ENCODE results near the gene SNTG2. TPM values are rescaled to one million over a fixed set of nuclear protein-coding genes. Genes with fewer than 3 reads are reported as not detected.

SNTG2 gene
- total and polyA plus RNA-seq, 2 of the 13 experiments (the other 11 are each of a cell fraction or from before 2014, with no cell fraction given): not detected

DNA sequence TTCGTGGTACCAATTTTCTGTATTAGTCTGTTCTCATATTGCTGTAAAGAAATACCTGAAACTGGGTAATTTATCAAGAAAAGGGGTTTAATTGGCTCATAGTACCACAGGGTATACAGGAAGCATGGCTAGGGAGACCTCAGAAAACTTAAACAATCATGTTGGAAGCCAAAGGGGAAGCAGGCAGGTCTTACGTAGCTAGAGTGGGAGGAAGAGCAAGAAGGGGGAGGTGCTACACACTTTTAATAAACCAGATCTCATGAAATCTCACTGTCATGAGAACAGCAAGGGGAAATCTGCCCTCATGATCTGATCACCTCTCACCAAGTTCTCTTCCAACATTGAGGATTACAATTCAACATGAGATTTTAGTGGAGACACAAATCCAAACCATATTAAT, 235.8 kb downstream of the SNTG2 start:
- Histone ChIP-seq H3K79me2 (ENCODE audit: insufficient read depth, low read length) (no peaks in the 10 kb centered on the region), H3K27ac (ENCODE audit: extremely low read length, insufficient read depth, low read length) (no peak overlapping the region), H3K4me3 (replicated peaks in 1 of 3; ENCODE audit: insufficient read depth in 1 of 3, low read depth in 2 of 3, low read length in 3 of 3) (no peak overlapping the region), H2AFZ (ENCODE audit: low read length) (no peak overlapping the region), H4K20me1 (ENCODE audit: insufficient read depth, low read length) (no peaks in the 10 kb centered on the region), H3K36me3 (replicated peaks in 1 of 2; ENCODE audit: control insufficient read depth in 1 of 2, insufficient read depth in 2 of 2, low read length in 2 of 2) (no peaks in the 10 kb centered on the region), H3K27me3 (ENCODE audit: control insufficient read depth in 1 of 2, insufficient read depth in 2 of 2, low read length in 2 of 2) (no peaks in the 10 kb centered on the region), H3K4me1 (ENCODE audit: insufficient read depth, low read length) (no peaks in the 10 kb centered on the region), H3K9me3 (ENCODE audit: low read length) (peaks cover 36% of the 10 kb centered on the region), H3K9ac (ENCODE audit: insufficient read depth, low read depth, low read length) (no peak overlapping the region), H3K4me2 (ENCODE audit: low read depth, low read length) (no peak overlapping the region)
- FAIRE-seq (no peak), DNase-seq (ENCODE audit: low spot score) (no peak), ATAC-seq (no peak)
- intact Hi-C loops (cut with micrococcal nuclease; ENCODE audit: unreplicated experiment): no loop called here
- 12% methylated on average over 2 of the region's 2 CpGs for WGBS (ENCODE audit: low lambda C conversion rate)
- ChIA-PET CTCF (ENCODE audit: low intra/inter-chr PET ratio, low total read pairs) (no interaction called here), POLR2A (no interaction called here)
- TF ChIP-seq ZNF781 (CRISPR knock-in tag; IDR thresholded peaks at IDR 0.05; ENCODE audit: borderline replicate concordance, not compliant biosample characterization): no peak
- TF ChIP-seq NFKB2 (CRISPR knock-in tag; IDR thresholded peaks at IDR 0.05; ENCODE audit: borderline replicate concordance): no peak
- no peak for TF ChIP-seq SETDB1 (CRISPR knock-in tag; IDR thresholded peaks at IDR 0.05; ENCODE audit: borderline replicate concordance)
- no peak for TF ChIP-seq HOXA5 (CRISPR knock-in tag; IDR thresholded peaks at IDR 0.05)
- in situ Hi-C loops (cut with HindIII; ENCODE audit: extremely low pct_ligation_motif_present, low pct_unique_long_range_greater_than_20kb): no loop called here
- BruUV-seq (replicated peaks): no TSS peak

DNA sequence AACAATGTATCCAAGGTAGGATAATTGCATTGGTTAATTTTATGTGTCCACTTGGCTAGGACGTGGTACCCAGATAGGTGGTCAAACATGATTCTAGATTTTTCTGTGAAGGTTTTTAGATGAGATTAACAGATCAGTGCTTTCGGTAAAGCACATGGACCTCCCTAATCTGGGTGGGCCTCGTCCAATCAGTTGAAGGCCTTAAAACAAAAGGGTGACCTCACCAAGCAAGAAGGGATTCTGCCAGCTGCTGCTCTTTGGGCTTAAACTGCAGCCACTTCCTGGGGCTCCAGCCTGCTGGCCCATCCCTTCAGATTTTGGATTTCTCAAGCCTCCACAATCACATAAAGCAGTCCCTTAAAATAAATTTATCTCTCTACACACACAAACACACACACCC, 236.5 kb downstream of the SNTG2 start:
- in situ Hi-C loops (cut with HindIII; ENCODE audit: extremely low pct_ligation_motif_present, low pct_unique_long_range_greater_than_20kb): no loop called here
- intact Hi-C loops (cut with micrococcal nuclease; ENCODE audit: unreplicated experiment): no loop called here
- Histone ChIP-seq H3K27ac (ENCODE audit: extremely low read length, insufficient read depth, low read length) (no peak overlapping the region), H3K4me2 (ENCODE audit: low read depth, low read length) (no peak overlapping the region), H3K4me1 (ENCODE audit: insufficient read depth, low read length) (no peaks in the 10 kb centered on the region), H4K20me1 (ENCODE audit: insufficient read depth, low read length) (no peaks in the 10 kb centered on the region), H3K79me2 (ENCODE audit: insufficient read depth, low read length) (no peaks in the 10 kb centered on the region), H2AFZ (ENCODE audit: low read length) (no peak overlapping the region), H3K27me3 (ENCODE audit: control insufficient read depth in 1 of 2, insufficient read depth in 2 of 2, low read length in 2 of 2) (no peaks in the 10 kb centered on the region), H3K4me3 (replicated peaks in 1 of 3; ENCODE audit: insufficient read depth in 1 of 3, low read depth in 2 of 3, low read length in 3 of 3) (no peak overlapping the region), H3K36me3 (replicated peaks in 1 of 2; ENCODE audit: control insufficient read depth in 1 of 2, insufficient read depth in 2 of 2, low read length in 2 of 2) (no peaks in the 10 kb centered on the region), H3K9ac (ENCODE audit: insufficient read depth, low read depth, low read length) (no peak overlapping the region), H3K9me3 (ENCODE audit: low read length) (peaks cover 36% of the 10 kb centered on the region)
- no peak for TF ChIP-seq MAZ (IDR thresholded peaks at IDR 0.05; ENCODE audit: borderline replicate concordance, low read depth, low read length)
- TF ChIP-seq MAZ (CRISPR knock-in tag; IDR thresholded peaks at IDR 0.05; ENCODE audit: low read depth): no peak
- TF ChIP-seq ZBTB7B (CRISPR knock-in tag; IDR thresholded peaks at IDR 0.05): no peak
- no peak for TF ChIP-seq ZNF746 (CRISPR knock-in tag; IDR thresholded peaks at IDR 0.05)
- TF ChIP-seq ZNF530 (CRISPR knock-in tag; IDR thresholded peaks at IDR 0.05; ENCODE audit: low read depth): no peak
- no peak for TF ChIP-seq MIXL1 (CRISPR knock-in tag; IDR thresholded peaks at IDR 0.05)
- no peak for TF ChIP-seq SRSF1 (optimal IDR thresholded peaks at IDR 0.05; ENCODE audit: low read depth, low read length)
- TF ChIP-seq SIN3A (IDR thresholded peaks at IDR 0.05; ENCODE audit: borderline replicate concordance, low read depth, low read length): no peak
- TF ChIP-seq ZSCAN31 (CRISPR knock-in tag; IDR thresholded peaks at IDR 0.05; ENCODE audit: low read depth): no peak
- no peak for TF ChIP-seq ZNF563 (CRISPR knock-in tag; IDR thresholded peaks at IDR 0.05)
- TF ChIP-seq MBD4 (IDR thresholded peaks at IDR 0.05; ENCODE audit: borderline replicate concordance, low read length): no peak
- no peak for TF ChIP-seq SMARCE1 (IDR thresholded peaks at IDR 0.05; ENCODE audit: borderline replicate concordance)
- TF ChIP-seq ZNF232 (CRISPR knock-in tag; IDR thresholded peaks at IDR 0.05; ENCODE audit: borderline replicate concordance): no peak
- TF ChIP-seq GABPA (IDR thresholded peaks at IDR 0.05; ENCODE audit: low read depth, low read length): no peak
- no peak for TF ChIP-seq GABPA (CRISPR knock-in tag; IDR thresholded peaks at IDR 0.05; ENCODE audit: low read depth)
- TF ChIP-seq, protein P1, sequence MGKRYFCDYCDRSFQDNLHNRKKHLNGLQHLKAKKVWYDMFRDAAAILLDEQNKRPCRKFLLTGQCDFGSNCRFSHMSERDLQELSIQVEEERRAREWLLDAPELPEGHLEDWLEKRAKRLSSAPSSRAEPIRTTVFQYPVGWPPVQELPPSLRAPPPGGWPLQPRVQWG (CRISPR knock-in tag; IDR thresholded peaks at IDR 0.05; ENCODE audit: borderline replicate concordance, low read depth): no peak
- no peak for TF ChIP-seq ZNF713 (CRISPR knock-in tag; IDR thresholded peaks at IDR 0.05)
- no peak for DNase-seq (ENCODE audit: low spot score)
- no TSS peak for BruUV-seq (replicated peaks)
- ChIA-PET POLR2A (no interaction called here), CTCF (ENCODE audit: low intra/inter-chr PET ratio, low total read pairs) (no interaction called here)
- FAIRE-seq: no peak
- 0% methylated on average over 3 of the region's 3 CpGs for WGBS (ENCODE audit: low lambda C conversion rate)
- no peak for ATAC-seq
